Thyroid gland (tissue), 4 donors: ENCODE data around the gene YPEL3.

Source experiments
- CTCF ChIP-seq, 6 experiments: fragments of 200-600 bp in 3 of 6; fragments of 450-650 bp in 3 of 6; sonication (generic) in 3 of 6; IDR thresholded peaks; one replicate each; pipeline ENCODE4 v1.5.1; 2016 to 2019; ENCODE audit warnings: antibody characterized with exemption in 6 of 6, mild to moderate bottlenecking in 2 of 6, inconsistent platforms in 1 of 6, moderate library complexity in 1 of 6
- POLR2A ChIP-seq, 2 donors: fragments of 450-650 bp; IDR thresholded peaks; one replicate each; pipeline ENCODE4 v1.6.1; 2017; ENCODE audit warnings: antibody characterized with exemption in 2 of 2, mild to moderate bottlenecking in 2 of 2, moderate library complexity in 1 of 2

DNA sequence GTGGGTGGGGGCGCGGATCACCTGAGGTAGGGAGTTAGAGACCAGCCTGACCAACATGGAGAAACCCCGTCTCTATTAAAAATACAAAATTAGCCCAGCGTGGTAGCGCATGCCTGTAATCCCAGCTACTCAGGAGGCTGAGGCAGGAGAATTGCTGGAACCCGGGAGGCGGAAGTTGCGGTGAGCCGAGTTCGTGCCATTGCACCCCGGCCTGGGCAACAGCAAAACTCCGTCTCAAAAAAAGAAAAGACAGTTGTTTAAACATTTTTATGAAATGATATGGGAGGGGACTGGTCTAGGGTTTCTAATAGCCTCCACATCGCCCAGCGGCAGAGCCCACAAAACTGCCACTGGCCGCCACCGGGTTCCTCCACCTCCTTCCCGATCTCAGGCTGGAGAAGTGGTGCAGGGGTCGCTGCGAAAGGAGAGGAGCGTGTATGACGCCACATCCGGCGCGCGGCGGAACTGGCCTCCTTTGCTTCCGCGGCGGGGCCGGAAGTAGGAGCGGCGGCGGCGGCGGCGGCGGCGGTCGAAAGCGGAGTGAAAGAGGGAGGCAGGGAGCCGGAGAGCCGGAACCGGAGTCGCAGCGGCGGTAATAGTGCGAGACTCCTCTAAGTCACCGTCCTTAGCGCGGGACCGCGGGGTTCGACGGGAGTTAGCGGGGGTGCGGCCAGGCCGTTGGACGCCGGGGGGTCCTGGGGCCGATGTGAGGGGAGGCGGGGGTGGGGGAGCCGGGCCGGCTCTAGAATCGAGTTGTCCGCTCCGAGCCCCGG is 20.3 kb downstream of the YPEL3 start, which contains the start of gene PPP4C:
- no peak for TF ChIP-seq CTCF (IDR thresholded peaks at IDR 0.05)
- TF ChIP-seq POLR2A (IDR thresholded peaks at IDR 0.05) = peak; percentile 13 to 79
